OCI-LY7 (cell line): ENCODE data around the gene TASOR2.
A peak's percentile ranks its signal among the peaks of the same experiment; 100 is the strongest.

ENCODE experiments used
- EZH2phosphoT487 ChIP-seq: fragments of 200-600 bp; sonication (generic); IDR thresholded peaks from 2 replicates; pipeline ENCODE4 v1.6.1; 2018; ENCODE audit warnings: low read depth, borderline replicate concordance, mild to moderate bottlenecking, mixed run types, antibody characterized with exemption, low read length, moderate library complexity, mixed read lengths
- TF ChIP-seq, protein P1 (sequence below): fragments of 200-600 bp; sonication (generic); conservative IDR thresholded peaks from 2 replicates; pipeline ENCODE4 v1.5.1; 2014; ENCODE audit warnings: mild to moderate bottlenecking, antibody characterized with exemption, low read length, moderate library complexity, mixed read lengths

DNA sequence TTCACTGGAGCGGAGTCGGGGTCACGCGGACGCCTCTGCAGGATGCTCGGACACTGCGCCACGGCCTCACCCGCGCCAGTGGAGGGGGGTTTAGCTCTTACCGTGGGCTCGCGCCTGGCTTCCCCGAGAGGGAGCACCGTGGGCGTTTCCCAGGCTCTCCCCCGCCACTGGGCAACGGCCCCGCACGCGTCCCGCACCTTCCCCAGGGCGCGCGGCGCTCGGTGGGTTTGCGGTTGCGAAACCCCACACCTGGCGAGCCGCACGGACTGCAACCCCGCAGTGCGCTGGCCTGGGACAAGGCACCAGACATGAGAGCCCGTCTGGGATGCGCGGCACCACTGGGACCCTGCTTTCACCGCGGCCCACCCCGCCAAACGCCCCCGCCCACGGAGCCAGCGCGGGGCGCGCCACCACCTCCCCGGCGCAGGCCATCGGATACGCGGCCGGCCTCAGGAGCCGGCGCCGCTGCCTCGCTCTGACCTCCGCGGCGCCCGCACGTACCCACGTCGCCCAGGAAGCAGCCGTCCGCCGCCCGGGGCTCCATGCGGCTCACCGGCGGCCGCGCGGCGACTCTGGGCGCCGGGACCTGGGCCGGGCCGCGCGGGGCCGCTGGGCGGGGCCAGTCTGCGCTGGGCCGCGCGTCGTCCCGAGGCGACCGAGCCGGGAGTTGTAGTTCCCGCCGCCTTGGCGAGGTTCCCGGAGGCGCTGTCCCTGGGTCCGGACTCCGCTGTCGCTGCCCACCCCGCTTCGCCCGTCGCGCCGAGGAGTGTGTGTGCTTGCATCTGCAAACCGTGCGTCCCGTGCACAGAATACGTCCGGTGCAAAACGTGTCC, 18.4 kb upstream of the TASOR2 start, which contains the start of gene ASB13:
- TF ChIP-seq, protein P1, sequence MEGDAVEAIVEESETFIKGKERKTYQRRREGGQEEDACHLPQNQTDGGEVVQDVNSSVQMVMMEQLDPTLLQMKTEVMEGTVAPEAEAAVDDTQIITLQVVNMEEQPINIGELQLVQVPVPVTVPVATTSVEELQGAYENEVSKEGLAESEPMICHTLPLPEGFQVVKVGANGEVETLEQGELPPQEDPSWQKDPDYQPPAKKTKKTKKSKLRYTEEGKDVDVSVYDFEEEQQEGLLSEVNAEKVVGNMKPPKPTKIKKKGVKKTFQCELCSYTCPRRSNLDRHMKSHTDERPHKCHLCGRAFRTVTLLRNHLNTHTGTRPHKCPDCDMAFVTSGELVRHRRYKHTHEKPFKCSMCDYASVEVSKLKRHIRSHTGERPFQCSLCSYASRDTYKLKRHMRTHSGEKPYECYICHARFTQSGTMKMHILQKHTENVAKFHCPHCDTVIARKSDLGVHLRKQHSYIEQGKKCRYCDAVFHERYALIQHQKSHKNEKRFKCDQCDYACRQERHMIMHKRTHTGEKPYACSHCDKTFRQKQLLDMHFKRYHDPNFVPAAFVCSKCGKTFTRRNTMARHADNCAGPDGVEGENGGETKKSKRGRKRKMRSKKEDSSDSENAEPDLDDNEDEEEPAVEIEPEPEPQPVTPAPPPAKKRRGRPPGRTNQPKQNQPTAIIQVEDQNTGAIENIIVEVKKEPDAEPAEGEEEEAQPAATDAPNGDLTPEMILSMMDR = 0 out of 2 replicates have a peak, but pooled peaks have one; percentile 21
- TF ChIP-seq EZH2phosphoT487 = no peak
